GM12801 (cell line): ENCODE measurements around the gene PI4K2A.

Experiments
- TF ChIP-seq, protein P1 (sequence below): IDR thresholded peaks from one replicate; pipeline ENCODE4 v1.5.1; 2011; ENCODE audit warnings: control low read depth; ENCODE audit not compliant: insufficient read length; ENCODE audit errors: extremely low read depth

PI4K2A gene

GRCh38 chr10:97689559-97690020, 49.1 kb downstream of the PI4K2A start:
- TF ChIP-seq, protein P1, sequence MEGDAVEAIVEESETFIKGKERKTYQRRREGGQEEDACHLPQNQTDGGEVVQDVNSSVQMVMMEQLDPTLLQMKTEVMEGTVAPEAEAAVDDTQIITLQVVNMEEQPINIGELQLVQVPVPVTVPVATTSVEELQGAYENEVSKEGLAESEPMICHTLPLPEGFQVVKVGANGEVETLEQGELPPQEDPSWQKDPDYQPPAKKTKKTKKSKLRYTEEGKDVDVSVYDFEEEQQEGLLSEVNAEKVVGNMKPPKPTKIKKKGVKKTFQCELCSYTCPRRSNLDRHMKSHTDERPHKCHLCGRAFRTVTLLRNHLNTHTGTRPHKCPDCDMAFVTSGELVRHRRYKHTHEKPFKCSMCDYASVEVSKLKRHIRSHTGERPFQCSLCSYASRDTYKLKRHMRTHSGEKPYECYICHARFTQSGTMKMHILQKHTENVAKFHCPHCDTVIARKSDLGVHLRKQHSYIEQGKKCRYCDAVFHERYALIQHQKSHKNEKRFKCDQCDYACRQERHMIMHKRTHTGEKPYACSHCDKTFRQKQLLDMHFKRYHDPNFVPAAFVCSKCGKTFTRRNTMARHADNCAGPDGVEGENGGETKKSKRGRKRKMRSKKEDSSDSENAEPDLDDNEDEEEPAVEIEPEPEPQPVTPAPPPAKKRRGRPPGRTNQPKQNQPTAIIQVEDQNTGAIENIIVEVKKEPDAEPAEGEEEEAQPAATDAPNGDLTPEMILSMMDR: no peak

DNA sequence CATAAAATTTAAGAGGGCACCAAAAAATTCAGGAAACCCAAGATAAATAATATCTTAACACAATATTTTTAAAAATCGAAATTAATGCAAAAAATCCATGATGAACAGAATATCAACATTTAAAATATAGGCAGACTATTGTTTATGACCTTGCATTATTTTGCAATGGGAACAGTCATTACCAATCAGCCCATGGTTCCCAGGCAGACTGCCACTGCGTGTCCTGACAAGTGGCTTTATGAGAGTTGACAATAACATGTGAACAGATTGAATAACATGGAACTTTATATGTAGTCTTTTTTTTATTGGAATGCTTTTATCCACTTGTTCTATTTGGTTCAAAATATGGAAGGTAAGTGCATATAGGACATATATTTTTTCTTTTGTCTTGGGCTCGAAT, 49.7 kb downstream of the PI4K2A start:
- TF ChIP-seq, protein P1: no peak

DNA sequence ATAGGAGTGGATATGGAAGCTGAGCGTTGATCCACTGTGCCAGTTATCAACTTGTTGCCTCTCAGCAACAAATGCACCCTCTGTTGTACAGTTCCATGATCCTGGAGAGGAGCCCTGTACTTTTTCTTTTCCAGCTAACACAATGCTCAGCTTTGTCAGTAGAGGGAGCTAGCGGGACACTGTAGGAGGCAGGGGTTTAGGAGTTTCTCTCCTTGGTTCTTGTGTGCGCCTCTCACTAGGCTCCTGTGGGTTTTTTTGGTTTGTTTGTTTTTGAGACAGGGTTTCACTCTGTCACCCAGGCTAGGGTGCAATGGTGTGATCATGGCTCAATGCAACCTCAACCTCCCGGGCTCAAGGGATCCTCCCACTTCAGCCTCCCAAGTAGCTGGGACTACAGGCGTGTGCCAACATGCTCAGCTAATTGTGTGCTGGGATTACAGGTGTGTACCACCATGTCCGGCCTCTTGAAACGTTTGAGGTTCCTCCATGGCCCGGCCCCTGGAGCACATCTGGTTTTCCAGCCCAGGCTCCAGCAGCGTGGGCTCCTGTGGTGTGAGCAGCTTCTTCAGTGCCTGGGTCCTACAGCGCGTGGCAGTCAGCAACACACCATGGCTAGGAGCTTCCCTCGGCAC, 61.1 kb downstream of the PI4K2A start:
- TF ChIP-seq, protein P1: no peak

- TF ChIP-seq, protein P1: no peak
These were observed 63.1 kb downstream of the PI4K2A start for GRCh38 chr10:97703398-97704067.

DNA sequence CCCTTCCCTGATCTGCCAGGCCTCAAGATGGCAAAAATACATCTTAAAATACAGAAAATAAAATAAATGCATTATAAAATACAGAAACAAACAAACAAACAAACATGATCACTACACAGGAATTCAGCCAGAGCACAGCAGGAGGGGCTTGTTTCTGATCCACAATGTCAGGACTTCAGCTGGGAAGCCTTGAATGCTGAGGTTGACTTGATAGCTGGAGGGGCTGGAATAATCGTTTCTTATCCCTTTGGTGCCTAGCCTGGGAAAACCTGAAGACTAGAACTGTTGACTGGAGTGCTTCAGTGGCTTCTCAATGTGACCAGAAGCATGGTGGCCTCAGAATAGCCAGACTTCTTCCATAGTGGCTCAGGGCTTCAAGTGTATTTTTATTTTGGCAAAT, 63.9 kb downstream of the PI4K2A start:
- TF ChIP-seq, protein P1: no peak

- TF ChIP-seq, protein P1: no peak
These were observed 64.7 kb downstream of the PI4K2A start for GRCh38 chr10:97705006-97705670.

GRCh38 chr10:97707134-97707861, 66.8 kb downstream of the PI4K2A start:
- TF ChIP-seq, protein P1: no peak
